Progenitor cell of endocrine pancreas (in vitro differentiated cells): Measurements from ENCODE around the gene SIL1. TPM values are rescaled to one million over a fixed set of nuclear protein-coding genes. Genes with fewer than 3 reads are reported as not detected.

Source experiments
- DNase-seq: peaks from one replicate; pipeline ENCODE4 v3.0.0; 2021; ENCODE audit warnings: low spot score; ENCODE audit not compliant: unreplicated experiment
- H3K27ac Mint-ChIP-seq: 2 replicates; pipeline ENCODE4 v1.8.0; 2021; ENCODE audit warnings: mild to moderate bottlenecking, moderate library complexity, mixed read lengths
- H3K27me3 Mint-ChIP-seq: 2 replicates; pipeline ENCODE4 v1.8.0; 2021; ENCODE audit warnings: mixed read lengths
- H3K36me3 Mint-ChIP-seq: 2 replicates; pipeline ENCODE4 v1.8.0; 2022; ENCODE audit warnings: mixed read lengths; ENCODE audit not compliant: insufficient read depth
- H3K4me1 Mint-ChIP-seq: 2 replicates; pipeline ENCODE4 v1.8.0; 2021; ENCODE audit warnings: low read depth, mixed read lengths
- H3K4me3 Mint-ChIP-seq: 2 replicates; pipeline ENCODE4 v1.8.0; 2021; ENCODE audit warnings: low read depth, mild to moderate bottlenecking, moderate library complexity, mixed read lengths
- H3K9me3 Mint-ChIP-seq: 2 replicates; pipeline ENCODE4 v1.8.0; 2021; ENCODE audit warnings: low read depth, mixed read lengths
- total RNA-seq: library from RNA; stranded (reverse); gene quantifications from 2 replicates; pipeline ENCODE4 v1.2.1, GENCODE V29; 2021
- TF ChIP-seq, protein P1 (sequence below): fragments of 200-600 bp; sonication (generic); IDR thresholded peaks from one replicate; pipeline ENCODE4 v1.5.0; 2021; ENCODE audit warnings: antibody characterized with exemption, mild to moderate bottlenecking; ENCODE audit not compliant: unreplicated experiment

Gene SIL1
- total RNA-seq, 1 donor from 2014 or later = 26.0 TPM

DNA sequence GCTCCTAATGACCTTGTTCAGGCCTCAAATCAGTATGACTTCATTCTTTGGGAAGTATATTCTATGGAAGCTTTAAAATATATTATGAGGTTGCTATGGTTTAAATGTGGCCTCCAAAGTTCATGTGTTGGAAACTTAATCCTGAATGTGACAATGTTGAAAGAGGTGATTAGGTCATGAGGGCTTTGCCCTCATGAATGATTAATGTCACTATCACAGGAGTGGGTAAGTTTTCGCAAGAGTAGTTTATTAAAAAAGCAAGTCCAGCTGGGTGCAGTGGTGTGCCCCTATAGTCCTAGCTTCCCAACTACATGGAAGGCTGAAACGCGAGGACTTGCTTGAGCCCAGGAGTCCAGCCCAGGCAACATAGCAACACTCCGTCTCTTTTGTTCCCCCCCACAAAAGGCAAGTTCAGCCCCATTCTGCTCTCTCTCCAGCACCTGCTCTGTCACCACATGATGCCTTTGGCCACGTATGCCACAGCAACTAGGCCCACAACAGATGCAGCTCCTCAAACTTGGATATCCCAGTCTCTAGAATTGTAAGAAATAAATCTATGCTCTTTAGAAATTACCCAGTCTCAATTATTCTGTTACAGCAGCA lies 105.3 kb downstream of the SIL1 start:
- no peaks in the 10 kb centered on the region for H3K27me3 Mint-ChIP-seq
- no peaks in the 10 kb centered on the region for H3K36me3 Mint-ChIP-seq
- no peak overlapping the region for H3K4me3 Mint-ChIP-seq
- no peaks in the 10 kb centered on the region for H3K9me3 Mint-ChIP-seq
- no peak overlapping the region for H3K27ac Mint-ChIP-seq
- H3K4me1 Mint-ChIP-seq = peaks cover 1% of the 10 kb centered on the region
- no peak for DNase-seq
- TF ChIP-seq, protein P1, sequence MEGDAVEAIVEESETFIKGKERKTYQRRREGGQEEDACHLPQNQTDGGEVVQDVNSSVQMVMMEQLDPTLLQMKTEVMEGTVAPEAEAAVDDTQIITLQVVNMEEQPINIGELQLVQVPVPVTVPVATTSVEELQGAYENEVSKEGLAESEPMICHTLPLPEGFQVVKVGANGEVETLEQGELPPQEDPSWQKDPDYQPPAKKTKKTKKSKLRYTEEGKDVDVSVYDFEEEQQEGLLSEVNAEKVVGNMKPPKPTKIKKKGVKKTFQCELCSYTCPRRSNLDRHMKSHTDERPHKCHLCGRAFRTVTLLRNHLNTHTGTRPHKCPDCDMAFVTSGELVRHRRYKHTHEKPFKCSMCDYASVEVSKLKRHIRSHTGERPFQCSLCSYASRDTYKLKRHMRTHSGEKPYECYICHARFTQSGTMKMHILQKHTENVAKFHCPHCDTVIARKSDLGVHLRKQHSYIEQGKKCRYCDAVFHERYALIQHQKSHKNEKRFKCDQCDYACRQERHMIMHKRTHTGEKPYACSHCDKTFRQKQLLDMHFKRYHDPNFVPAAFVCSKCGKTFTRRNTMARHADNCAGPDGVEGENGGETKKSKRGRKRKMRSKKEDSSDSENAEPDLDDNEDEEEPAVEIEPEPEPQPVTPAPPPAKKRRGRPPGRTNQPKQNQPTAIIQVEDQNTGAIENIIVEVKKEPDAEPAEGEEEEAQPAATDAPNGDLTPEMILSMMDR = no peak

DNA sequence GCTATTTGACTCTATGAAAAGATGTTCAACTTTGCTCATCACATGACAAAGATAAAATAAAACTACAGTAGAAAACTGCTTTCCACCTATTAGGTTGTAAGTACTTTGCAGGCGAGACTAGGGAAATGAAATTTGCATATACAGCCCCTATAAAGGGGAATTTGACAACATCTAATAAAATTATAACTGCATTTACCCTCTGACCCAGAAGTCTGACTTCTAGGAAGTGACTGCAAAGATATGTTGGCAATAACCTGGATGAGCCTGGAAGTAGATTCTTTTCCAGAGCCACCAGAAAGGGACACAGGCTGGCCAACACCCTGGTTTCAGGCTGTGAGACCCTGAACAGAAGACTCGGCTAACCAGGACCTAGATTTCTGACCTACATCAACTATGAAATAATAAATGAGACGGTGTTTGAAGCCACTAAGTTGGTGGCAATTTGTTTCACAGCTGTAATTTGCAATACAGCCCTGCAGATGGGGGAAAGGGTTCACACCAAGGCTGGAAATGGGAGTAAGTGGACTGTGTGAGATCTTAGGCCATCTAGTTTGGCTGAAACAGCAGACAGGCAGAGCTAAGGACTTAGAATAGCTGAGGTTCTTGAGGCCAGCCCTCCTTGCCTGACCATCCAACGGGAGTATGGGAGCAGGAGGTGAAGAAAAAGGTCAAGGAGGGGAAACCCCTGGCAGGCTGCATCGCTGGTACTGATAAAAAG lies 106.6 kb downstream of the SIL1 start:
- Mint-ChIP-seq H3K27ac (no peak overlapping the region), H3K27me3 (no peaks in the 10 kb centered on the region), H3K9me3 (no peaks in the 10 kb centered on the region), H3K4me1 (peaks cover 1% of the 10 kb centered on the region), H3K4me3 (no peak overlapping the region), H3K36me3 (no peaks in the 10 kb centered on the region)
- TF ChIP-seq, protein P1 = no peak
- DNase-seq = no peak

DNA sequence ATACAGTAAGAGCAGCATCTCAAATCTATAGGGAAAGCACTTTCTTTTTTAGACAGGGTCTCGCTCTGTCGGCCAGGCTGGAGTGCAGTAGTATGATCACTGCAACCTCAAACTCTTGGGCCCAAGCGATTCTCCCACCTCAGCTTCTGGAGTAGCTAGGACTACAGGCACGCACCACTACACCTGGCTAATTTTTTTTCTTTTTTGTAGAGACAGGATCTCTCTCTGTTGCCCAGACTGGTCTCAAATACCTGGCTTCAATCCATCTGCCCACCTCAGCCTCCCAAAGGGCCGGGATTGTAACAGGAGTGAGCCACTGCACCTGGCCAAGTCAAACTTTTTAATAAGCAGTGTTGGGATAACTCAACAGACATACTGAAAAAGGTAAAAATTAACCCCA lies 107.6 kb downstream of the SIL1 start:
- Mint-ChIP-seq H3K27ac (no peak overlapping the region), H3K9me3 (no peaks in the 10 kb centered on the region), H3K27me3 (no peaks in the 10 kb centered on the region), H3K4me1 (peaks cover 1% of the 10 kb centered on the region), H3K36me3 (no peaks in the 10 kb centered on the region), H3K4me3 (no peak overlapping the region)
- TF ChIP-seq, protein P1 = no peak
- no peak for DNase-seq

DNA sequence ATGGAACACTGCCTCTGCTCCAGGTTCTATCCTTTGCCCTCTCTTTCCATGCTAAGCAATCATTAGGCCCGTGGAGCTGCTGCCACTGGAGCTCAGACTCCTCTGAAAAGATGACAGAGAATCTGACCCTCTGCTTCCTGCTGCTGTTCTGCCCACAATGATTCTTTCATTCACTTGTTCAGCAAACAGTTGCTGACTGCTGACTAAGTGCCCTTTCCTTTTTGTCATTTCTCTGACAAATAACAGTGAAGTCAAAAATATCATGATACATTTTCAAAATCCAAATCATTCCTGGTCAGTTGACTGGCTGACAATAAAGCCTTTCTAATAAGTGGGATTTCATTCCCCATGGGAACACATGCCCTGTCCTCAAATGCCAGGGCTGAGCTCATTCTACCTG lies 110.1 kb downstream of the SIL1 start:
- Mint-ChIP-seq H3K4me1 (peaks cover under 1% of the 10 kb centered on the region), H3K27me3 (no peaks in the 10 kb centered on the region), H3K4me3 (no peak overlapping the region), H3K27ac (no peak overlapping the region), H3K9me3 (no peaks in the 10 kb centered on the region), H3K36me3 (peaks cover 3% of the 10 kb centered on the region)
- TF ChIP-seq, protein P1 = no peak
- no peak for DNase-seq

DNA sequence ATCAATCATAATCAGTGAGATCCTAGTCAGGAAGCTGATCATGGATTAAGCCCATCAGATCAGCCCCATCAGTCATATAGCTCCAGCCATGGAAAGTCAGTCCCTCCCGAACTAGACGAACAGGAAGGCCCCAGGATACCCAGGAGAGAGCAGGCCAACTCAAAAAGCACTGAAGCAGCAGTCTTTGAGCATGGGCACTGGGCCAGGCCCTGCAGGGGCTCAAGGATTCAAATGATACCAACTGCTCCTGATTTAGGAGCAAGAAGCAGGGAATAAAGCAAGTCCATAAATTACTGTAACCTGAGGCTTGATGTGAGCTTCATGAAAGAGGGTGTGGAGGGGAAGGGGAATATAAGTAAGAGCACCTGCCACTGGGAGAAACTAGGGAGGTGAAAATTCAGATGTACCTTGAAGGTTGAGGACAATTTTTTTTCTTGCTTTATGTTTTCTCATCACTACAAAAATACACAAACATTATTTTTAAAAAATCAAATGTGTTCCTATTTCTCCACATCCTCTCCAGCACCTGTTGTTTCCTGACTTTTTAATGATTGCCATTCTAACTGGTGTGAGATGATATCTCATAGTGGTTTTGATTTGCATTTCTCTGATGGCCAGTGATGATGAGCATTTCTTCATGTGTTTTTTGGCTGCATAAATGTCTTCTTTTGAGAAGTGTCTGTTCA lies 115.2 kb downstream of the SIL1 start:
- H3K27me3 Mint-ChIP-seq = no peaks in the 10 kb centered on the region
- TF ChIP-seq, protein P1 = no peak
- DNase-seq = no peak
- H3K4me1 Mint-ChIP-seq = peaks cover 2% of the 10 kb centered on the region
- no peak overlapping the region for H3K27ac Mint-ChIP-seq
- peaks cover 3% of the 10 kb centered on the region for H3K9me3 Mint-ChIP-seq
- H3K4me3 Mint-ChIP-seq = no peak overlapping the region
- H3K36me3 Mint-ChIP-seq = peaks cover 6% of the 10 kb centered on the region
